GM19099 (cell line): ENCODE data around the gene CSNK1G2.

Experiments
- POLR2A ChIP-seq: IDR thresholded peaks from 3 replicates; pipeline ENCODE4 v1.6.1; 2011; ENCODE audit warnings: low read depth; ENCODE audit not compliant: insufficient read length; ENCODE audit errors: extremely low read depth

The CSNK1G2 gene

DNA sequence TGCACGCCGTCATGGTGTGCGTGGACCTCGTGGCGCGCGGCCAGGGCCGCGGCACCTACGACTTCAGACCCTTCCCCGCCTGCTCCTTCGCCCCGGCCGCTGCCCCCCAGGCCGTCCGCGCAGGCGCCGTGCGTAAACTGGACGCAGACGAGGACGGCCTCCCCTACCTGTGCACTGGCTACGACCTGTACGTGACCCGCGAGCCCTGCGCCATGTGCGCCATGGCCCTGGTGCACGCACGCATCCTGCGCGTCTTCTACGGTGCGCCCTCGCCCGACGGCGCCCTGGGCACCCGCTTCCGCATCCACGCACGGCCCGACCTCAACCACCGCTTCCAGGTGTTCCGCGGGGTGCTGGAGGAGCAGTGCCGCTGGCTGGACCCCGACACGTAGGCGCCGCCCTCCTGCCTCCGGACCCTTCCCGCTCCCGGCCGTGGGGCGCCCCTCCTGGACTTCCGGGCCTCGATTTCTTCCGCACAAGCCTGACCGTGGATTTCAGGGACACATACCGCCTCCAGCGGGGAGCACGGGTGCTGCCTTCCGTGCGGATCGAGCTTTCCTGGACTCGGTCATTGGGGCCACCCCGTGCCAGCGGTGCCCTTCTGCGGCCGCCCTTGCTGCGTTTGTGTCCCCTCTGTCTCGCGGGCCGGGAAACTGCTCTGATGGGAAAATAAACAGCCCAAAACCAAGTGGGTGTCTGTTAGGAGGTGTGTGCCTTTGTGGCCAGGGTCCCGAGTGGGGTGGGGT lies 28.0 kb upstream of the CSNK1G2 start:
- TF ChIP-seq POLR2A = no peak

DNA sequence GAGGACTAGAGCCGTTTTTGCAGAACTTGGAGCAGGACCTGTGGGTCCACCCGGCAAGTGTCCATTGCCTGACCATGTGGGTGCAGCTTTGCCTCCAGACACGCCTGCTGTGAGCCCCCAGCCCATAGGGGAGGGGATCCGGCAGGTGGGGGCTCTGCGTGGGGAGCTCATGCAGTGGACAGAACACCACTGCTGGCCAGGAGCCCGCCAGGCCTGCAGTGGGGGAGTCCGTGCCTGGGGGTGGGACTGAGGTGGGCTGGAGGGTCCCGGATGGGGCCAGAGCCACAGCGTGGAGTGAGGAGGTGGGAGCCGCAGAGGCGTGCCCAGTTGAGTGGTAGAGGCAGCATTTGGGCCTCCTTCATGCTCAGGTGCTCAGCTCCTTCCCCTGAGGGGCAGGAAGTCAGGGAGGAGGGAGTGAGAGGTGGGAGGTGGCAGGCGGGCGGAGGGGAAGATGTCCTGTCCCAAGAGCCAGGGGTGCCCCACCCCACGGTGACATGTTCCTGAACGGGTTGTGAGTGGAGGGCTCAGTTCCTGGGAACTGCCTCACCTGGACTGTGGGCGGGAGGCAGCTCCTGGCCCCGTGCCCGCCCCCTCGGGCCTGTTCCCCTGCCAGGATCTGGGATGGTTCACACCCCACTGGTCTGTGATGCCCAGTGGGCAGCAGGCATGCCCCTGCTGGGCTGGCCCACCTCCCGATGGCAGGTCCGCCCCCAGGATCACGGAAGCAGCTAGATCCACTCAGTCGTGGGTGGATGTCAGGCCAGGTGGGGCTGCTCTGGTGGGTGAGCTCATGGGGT lies 27.0 kb upstream of the CSNK1G2 start:
- no peak for TF ChIP-seq POLR2A

DNA sequence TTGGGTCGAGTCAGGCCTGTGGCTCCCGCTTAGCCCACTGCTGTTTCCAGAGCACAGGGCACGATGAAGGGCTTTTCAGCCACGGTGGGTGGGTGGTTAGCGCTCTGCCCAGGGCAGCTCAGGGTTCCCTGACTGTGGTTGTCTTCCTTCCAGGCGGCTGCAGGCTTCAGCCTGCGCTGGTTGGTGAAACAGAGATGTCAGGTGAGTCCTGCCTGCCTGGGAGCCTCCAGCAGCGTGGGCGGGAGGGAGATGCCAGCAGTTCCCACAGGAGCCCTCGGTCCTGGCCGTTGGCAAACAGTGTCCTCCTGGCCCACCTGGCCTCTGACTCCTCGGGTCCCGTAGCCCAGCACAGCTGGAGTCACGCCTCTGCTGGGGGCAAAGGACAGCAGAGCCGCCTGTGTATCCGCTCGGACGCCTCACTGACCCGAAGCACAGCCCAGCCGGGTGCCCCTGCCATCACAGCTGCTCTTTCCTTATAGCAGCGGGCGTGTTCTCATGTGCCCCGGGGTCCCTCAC lies 26.1 kb upstream of the CSNK1G2 start:
- TF ChIP-seq POLR2A = no peak

DNA sequence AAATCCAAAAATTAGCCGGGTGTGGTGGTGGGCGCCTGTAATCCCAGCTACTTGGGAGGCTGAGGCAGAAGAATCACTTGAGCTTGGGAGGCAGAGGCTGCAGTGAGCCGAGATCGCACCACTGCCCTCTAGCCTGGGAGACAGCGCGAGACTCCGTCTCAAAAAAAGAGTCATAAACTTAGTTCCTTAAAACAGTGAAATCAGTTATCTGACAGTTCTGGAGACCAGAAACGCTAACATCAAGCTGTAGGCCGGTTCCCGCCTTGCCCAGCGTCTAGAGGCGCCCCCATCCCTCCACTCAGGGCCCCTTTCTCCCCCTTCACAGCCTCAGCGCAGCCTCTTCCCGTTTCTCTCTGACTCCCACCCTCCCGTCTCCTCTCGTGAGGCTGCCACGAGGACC lies 23.8 kb upstream of the CSNK1G2 start:
- TF ChIP-seq POLR2A = no peak

DNA sequence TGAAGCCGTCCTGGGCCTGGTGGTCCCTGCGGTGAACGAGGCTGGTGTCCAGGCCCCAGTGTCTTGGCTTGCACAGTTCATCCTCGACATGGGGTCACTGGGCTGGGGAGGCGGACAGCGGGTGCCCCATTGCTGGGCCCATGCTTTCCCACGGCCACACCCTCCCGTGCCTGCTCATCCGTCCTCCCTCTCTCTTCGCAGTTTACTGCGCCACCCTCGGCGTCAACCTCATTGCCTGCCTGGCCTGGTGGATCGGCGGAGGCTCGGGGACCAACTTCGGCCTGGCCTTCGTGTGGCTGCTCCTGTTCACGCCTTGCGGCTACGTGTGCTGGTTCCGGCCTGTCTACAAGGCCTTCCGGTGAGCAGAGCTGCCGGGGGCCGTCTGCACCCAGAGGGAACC lies 23.0 kb upstream of the CSNK1G2 start:
- TF ChIP-seq POLR2A = no peak

DNA sequence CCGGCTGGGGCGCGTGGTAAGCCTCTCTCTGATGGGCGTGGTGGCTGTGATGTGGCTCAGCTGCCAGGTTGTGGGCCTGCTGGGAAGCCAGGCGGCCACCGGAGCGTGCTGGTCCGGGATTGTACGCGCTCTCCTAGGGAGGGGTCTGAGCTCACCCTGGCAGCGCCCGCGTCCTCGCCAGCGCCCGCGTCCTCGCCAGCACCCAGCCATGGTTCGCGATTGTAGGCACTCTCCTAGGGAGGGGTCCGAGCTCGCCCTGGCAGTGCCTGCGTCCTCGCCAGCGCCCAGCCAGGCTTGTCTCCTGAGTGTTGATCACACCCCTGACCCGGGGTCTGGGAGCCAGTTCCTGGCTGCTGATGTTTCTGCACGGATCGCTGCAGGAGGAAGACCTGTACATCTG lies 22.0 kb upstream of the CSNK1G2 start:
- no peak for TF ChIP-seq POLR2A

DNA sequence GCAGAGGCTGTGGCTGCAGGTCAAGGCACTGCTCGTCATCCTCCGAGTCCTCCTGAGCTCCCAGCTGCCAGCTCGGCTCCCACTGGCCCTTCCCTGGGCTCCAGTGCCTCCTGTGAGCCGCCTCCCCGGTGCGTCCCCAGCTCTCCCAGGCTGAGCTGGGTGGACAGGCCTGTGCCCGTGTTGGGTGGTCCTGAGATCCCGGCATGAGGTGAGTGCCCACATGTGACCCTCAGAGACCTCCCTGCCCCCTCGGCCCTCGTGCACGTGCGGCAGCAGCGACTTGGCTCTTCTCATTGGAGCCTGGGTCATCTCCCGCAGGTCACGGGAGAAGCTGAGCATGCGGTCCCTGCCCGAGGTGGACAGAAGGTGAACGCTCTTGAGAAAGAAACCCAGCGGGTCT lies 20.3 kb upstream of the CSNK1G2 start:
- no peak for TF ChIP-seq POLR2A

DNA sequence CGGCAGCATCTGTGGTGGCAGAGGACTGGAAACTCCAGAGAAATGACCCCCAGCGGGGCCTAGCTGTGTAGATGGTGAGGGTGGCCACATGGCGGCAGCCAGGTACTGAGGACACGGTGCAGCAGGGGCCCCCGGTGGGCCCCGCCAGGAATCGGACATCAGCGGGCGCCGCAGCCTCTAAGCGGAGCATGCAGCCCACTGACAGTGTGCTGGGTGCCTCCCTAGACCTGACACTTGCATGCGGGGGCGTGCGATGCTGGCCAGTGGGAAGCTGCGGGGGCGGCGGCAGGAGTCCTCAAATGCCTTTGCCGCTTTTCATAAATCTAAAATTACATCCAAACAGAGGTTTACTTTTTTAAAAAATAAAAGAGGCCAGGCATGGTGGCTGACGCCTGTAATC lies 19.6 kb upstream of the CSNK1G2 start:
- no peak for TF ChIP-seq POLR2A

DNA sequence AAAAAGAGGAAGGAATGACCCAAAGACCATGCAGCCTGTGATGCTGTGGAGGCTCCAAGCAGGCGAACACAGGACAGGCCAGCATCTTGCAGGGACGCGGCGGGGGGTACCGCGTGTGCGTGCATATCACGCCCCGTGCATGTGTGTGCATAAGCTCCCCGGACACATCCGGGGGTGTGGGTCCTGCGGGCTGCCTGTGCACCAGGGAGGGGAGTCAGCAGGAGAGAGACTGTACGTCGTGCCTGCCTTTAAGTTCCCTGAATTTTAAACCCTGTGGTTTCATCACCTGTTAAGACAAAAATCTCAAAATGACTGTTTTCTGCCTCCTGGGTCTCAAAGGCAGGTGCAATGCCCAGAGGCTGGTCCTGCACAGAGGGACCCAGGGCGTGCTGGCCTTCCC lies 19.1 kb upstream of the CSNK1G2 start:
- no peak for TF ChIP-seq POLR2A

DNA sequence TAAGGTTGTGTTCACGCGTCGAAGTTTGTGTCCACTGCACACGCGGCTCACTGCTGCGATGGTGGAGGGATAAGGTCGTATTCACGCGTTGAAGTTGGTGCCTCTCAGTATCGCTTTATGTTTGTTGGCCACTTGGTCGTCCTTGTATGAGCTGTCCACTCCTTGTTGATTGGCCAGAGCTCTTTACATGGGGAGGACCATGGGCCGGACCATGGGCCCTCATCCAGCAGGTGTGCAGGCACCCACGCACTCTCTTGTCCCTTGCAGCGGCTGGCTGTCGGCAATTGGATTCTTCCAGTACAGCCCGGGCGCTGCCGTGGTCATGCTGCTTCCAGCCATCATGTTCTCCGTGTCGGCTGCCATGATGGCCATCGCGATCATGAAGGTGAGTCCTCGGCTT lies 18.2 kb upstream of the CSNK1G2 start:
- no peak for TF ChIP-seq POLR2A

DNA sequence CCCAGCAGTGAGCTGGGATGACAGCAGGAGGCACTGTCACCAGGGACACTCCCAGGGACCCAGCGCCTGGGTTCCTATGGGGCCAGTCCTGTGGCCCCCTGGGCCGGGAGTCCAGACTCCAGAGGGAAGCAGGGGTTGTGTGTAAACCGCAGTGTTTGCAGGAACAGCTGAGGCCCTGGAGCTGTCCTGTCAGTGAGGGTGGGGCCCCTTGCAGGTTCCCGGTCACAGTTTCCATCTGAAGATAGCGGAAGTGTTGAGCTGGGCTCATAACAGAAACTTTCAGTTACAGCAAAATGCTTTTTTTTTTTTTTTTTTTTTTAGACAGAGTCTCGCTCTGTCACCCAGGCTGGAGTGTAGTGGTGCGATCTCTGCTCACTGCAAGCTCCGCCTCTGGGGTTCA lies 17.7 kb upstream of the CSNK1G2 start:
- TF ChIP-seq POLR2A = no peak

DNA sequence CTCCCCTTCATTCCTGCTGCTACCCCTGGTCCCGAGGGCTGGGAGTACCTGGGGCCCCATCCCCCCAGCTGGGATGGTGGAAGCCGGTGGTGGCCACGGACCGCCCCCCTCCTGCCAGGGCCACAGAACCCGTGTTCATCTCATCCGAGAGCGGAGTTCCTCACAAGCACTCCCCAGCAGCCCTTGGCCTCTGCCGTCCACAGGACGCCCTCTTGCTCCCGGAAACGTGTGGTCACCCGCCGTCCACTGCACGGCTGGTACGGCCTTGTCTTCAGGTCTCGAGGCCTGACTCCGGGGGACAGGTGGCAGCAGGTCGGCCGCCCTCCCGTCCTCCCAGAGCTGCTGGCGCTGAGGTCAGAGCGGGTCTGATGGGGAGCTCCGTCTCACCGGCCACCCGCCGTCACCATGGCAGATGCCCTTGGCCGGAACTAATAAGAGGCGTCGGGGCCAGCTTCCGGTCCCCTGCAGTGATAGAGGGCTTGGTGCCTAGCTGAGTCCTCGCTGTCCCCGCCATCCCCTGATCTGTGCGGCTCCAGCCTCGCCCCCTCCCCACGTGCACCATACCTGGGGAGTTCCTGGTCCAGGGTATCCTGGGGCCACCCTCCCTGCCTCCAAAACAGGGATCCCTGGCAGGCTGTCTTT lies 16.5 kb upstream of the CSNK1G2 start:
- TF ChIP-seq POLR2A = no peak

DNA sequence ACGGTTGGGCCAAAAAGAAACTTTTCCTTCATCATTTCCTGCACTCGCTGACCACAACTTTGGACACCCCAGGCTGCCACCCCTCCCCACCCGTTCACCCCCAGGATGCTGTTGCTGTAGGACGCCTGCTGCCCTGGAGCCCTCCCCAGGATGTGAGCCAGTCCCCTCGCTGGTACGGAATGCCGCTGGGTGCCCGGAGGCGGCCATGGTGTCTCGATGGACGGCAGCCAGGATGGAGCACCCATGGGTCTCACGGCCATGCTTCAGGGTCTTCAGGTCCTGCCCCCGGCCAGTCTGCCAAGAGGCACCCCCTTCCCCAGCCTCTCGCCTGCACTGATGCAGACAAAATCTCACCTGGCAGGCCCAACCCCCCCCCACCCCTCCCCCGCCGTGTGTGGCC lies 15.4 kb upstream of the CSNK1G2 start:
- no peak for TF ChIP-seq POLR2A

DNA sequence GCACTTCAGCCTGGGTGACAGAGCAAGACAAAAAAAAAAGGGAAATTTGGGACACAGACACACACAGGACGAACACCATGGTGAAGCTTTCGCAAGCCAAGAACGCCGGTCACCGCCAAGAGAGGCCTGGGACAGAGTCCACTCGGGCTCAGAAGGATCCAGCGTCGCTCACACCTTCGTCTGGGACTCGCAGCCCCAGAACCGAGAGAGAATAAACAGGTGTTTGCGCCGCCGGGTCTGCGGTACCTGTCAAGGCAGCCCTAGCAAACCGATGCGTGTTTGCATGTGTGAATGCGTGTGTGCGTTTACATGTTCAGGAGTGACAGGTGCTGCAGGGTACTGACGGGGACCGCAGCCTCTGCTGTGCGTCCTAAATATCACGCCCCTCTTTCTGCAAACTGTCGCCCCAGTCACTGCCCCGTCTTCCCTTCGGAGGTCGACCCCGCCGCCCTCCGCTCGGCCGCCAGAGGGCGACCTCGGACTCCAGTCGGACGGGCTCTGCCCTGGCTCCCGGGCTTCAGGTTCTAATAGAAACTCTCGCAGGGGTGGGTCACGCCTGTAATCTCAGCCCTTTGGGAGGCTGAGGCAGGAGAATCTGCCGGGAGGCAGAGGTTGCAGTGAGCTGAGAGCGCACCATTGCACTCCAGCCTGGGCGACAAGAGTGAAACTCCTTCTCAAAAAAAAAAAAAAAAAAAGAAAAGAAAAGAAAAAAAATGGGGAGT lies 11.8 kb upstream of the CSNK1G2 start:
- no peak for TF ChIP-seq POLR2A

DNA sequence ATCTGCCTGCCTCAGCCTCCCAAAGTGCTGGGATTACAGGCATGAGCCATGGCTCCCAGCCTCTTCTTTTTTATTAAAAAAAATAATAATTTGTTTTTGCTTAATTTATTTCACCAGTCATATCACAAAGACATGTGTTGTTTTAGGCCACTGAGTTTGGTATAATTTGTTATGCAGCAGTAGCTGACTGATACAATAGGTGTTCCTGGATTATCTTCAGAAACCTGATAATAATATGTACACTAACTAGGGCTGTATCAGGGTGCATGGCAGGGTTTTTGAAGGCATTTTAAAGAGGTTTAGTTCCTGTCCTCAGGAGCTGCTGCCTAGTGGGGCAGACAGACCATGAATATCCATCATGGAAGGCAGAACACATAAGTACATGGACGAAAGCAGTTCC lies 9.5 kb upstream of the CSNK1G2 start:
- no peak for TF ChIP-seq POLR2A
